Measurements from ENCODE around the gene RIPOR3.
"Not testable (repeated sequence)": the region's sequence is repeated elsewhere in the genome, so short reads cannot be mapped to it uniquely, and the experiment has no call there.

The RIPOR3 gene

DNA sequence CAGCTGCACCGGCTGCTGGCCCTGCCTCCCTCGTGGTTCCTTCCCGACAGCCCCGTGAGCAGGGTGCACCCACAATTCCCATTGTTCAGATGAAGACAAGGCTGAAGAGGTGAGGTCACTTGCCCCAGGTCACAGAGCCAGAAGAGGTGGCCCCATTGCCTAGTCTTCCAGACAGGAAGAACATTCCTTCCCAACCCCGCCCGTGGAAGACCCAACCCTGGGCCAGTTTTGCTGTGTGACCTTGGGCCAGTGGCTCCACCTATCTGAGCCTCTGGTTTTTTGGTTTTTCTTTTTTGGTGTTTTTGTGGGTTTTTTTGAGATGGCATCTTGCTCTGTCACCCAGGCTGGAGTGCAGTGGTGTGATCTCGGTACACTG is 61.7 kb downstream of the RIPOR3 start:
- DNase-seq, result no peak

DNA sequence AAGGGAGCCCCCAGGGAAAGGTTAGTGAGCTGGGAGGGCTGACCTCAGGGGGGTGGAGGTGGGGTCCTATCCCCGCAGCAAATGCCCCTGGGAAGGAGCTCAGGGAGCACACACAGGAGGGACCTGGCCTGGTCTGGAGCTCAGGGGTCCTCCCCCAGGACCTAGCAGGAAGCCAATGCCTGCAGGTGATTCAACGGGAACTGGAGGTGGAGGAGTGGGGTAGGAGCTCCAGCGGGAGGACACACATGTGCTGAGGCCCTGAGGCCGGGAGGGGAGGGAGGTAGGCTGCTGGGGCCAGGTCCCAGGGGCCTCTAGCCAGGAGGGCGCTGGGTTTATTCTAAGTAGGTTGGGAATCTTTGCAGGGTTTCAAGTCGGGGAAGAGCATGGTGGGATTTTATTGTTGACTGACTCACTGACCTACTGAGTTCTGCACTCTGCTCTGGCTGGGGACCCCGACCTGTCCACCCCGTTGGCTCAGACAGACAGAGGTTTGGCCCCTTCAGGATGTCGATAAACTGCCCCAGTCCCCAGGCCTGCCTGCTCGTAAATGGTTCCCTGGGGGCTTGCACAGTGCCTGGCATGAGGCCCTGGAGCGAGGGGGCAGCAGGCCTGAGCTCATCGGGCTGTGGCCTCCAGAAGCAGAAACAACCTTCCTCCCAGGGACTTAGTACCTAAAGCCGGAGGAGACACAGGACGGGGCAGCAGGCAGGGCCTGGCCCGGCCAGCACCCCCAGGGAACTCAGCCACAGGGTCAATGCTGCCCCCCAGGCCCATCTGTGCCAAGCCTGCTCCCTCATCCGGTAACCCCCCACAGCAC is 62.3 kb downstream of the RIPOR3 start:
- DNase-seq, result no peak

DNA sequence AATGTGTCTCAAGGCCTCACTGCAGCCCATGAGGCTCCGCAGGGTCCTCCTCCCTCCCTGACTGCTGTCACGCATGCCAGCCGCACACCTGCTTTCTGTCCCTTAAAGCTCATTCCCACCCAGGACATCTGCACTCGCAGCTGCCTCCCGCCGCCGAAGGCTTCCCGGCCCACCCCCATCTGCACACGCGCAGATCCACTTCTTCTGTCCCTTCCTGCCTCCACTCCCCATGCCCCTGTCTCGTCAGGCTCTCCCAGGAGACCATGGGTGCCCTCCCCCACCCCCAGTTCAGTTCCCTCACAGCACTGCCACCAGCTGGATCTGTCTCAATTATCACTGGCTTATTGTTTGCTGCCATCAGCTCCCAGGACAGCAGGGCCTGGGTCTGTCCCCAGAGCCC is 63.0 kb downstream of the RIPOR3 start:
- no peak for DNase-seq

DNA sequence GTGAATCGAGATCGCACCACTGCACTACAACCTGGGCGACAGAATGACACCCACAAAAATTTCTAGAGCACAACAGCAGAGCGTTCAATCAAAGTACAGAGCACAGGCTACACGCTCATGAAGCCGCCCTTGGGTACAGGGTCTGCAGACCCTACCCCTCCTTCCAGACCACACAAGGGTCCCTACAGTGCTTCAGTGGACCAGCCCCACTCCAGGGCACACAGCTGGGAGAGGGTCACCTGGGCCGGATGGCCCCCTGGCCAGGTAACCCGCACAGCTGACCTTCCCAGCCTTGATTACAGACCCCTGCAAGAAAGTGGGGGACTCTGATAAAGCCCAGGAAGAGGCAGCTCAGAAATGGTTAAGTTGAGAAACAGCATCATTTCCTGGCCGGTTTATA is 63.6 kb downstream of the RIPOR3 start:
- DNase-seq, result no peak

DNA sequence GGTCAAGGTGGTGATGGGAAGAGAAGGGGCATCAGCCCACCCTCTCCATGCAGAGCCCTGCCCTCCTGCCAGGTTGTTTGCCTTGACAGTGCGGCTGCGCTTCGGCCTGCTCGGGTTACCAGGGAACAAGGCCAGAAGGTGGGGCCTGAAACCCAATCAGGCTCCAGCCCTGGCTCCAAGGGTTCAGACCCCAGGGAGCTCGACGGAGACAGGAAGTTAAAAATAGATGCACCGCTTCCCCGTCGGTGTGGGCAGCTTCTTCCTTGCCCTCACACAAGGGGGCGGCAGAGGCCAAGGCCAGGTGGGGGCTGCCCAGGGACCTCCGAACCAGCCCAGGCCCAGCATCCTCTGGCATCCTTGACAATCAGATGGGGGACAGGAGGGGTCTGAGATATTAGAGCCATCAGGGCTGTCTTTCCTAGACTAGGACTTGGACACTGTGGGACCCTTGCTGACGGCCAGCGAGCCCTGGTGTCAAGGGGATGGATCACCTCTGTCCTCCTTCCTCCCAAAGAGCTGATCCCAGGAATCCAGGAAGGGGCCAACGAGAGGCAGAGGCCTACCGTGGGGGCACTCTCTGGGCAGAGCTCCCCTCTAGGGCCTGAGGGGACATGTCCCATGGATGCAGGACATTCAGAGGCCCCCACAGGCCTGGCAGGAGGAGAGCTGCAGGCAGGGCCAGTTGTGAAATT is 65.2 kb downstream of the RIPOR3 start:
- peak; percentile 87 for DNase-seq

DNA sequence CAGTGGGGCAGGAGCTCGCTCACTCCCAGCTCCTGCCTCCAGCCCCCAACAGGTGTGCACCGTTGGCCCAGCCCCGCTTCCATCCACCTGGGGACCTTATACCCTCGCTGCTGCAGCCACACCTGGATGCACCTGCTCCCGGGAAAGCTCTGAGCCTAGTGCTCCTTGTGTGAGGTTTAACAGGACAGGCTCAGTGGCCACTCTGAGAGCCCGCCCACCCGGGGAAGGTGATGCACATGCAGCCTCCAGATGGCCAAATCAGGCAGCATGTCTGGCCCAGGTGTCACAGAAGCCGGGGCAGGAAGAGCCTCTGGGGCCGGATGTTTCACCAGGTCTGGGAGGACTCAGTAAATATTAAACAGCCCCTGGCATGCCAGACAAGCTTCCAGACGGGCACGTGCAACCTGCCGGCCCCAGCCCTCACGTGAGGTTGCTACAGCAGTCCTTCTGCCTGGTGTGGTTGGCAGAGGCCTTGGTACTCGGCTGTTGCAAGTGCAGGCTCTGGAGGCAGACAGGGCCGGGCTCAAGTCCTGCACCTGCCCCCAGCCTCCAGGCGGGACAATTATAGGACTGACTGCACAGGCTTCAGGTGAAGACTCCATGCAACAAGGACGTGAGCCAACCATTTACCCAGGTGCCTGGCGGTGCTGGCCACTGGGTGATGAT is 66.9 kb downstream of the RIPOR3 start:
- no peak for DNase-seq

DNA sequence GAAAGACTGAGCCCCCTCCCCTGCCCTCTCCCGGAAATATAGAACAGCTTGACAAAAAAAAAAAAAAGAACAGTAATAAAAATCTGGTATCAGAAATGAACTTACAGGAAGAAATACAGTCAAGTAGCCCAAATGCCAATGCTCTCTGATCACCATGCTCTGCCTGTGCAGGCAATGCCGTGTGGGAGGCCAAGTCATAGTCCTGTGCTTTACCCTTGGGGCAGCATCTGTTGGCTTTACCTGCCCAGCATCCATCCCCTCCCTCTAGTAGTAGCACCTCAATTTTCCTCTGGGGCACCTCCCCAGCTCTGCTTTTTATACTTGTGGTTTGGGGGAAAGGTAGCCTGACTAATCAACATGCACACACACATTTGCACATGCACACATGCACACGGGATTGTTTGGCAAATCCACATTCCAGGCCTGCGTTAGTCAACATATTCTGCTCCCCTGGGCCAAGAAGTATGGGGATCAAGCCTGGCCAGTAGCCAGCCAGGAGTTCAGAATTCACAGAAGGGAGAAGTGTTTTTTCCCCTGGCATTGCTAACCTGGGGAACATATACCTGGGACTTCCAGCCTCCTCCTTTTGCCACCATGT is 70.2 kb downstream of the RIPOR3 start:
- DNase-seq, result no peak

DNA sequence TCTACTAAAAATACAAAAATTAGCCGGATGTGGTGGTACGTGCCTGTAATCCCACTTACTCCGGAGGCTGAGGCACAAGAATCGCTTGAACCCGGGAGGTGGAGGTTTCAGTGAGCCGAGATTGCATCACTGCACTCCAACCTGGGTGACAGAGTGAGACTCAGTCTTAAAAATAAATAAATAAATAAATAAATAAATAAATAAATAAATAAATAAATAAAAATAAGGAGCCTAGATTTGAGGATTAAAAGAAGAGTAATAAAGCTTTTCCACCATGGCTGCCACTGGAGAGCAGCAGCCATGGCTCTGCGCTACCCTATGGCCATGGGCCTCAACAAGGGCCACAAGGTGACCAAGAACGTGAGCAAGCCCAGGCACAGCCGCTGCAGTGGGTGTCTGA is 70.9 kb downstream of the RIPOR3 start:
- not testable (repeated sequence) for DNase-seq

DNA sequence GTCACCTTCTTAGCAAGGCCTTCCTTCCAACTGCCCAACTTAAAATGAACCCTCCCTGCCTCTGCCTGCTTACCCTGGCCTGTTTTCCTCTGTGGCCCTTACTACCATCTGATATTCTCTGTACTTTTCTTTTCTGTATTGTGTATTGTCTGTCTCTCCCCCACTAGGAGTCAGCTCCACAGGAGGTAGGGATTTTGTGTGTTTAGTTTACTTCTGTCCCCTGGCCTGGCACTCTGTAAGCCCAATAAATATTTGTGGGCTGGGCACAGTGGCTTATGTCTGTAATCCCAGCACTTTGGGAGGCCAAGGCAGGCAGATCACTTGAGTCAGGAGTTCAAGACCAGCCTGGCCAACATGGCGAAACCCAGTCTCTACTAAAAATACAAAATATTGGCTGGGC is 72.8 kb downstream of the RIPOR3 start:
- no peak for DNase-seq

DNA sequence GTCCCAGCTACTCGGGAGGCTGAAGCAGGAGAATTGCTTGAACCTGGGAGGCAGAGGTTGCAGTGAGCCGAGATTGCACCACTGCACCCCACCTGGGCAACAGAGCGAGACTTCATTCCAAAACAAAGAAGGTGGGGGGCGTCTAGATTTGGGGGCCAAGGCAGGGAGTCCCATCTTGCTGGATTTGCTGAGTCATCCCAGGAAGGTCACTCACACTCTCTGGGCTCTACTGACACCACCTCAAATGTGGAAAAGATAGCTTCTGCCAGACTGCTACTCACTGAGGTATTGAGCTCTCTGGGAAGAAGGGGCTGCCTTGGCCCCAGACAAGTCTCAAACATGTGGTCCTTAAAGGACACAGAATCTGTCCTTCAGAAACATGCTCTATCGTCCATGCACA is 74.3 kb downstream of the RIPOR3 start:
- DNase-seq, result no peak

DNA sequence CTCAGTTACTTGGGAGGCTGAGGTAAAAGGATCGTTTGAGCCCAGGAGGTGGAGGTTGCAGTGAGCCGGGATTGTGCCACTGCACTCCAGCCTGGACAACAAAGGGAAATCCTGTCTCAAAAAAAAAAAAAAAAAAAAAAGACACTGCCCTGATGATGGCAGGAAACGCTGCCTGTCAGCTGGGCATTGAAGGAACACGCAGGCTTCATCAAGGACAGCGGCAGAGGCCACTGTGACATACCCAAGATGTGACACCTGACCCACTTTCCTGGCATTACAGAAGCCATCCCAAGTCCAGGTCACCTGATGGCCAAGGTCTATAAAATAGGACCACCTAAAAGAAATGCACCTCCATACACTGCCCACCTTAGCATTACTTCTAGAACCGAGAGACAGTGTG is 75.9 kb downstream of the RIPOR3 start:
- no peak for DNase-seq

DNA sequence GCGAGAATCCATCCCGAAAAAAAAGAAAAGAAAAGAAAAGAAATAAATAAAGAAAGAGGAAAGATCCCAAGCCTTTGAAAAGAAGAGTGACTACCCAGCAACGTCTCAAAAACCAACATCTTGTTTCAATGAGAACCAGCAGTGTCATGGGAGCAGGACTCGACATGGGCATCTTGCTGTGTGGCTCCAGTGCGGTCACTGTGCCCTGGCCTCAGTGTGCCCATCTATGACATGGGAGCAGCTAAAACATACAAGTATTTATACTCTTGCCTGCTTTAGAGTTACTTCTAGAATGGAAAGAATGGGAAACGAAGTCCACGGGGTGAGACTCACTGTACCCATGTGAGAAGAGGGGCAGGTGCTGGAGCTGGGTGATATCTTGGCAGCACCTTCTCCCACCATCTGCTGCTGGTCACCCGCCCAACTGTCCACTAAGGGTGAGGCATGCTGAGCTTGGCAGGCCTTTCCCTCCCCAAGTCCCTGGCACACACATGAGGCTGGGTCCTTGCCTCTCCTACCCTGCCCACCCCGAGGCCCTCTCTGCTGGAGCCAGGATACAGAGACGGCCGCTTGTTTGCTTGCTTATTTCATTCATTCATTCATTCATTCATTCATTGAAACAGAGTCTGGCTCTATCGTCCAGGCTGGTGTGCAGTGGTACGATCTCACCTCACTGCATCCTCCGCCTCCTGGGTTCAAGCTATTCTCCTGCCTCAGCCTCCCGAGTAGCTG is 77.7 kb downstream of the RIPOR3 start:
- DNase-seq, result no peak

DNA sequence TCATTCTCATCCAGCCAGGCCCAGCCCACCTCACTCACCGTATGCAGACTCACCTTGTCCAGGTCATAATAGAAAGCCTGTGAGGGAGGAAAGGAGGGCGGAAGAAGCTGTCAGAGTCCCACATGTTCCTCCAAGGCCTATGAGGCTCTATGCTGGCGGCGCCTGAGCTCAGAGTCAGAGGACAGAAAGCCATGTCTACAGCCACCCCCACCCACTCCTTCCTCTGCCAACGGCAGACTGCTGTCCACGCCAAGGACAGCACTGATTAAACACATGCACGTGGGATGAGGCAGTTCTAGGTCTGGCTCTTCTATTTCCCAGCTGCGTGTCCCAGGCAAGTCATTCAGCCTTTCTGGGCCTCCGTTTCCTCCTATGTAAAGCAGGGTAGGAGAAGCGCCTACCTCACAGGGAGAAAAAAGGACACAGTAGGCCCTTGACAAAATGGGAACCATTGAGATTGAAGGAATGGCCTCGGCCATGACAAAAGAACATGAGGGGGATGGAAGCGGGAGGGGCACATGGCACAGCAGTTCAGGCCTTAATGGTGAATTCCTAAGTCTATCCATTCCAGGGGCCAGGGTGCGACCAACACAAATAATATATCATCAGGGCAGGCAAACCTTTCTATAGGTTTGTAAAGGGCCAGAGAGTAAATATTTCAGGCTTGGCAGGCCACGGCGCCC is 80.1 kb downstream of the RIPOR3 start:
- no peak for DNase-seq

DNA sequence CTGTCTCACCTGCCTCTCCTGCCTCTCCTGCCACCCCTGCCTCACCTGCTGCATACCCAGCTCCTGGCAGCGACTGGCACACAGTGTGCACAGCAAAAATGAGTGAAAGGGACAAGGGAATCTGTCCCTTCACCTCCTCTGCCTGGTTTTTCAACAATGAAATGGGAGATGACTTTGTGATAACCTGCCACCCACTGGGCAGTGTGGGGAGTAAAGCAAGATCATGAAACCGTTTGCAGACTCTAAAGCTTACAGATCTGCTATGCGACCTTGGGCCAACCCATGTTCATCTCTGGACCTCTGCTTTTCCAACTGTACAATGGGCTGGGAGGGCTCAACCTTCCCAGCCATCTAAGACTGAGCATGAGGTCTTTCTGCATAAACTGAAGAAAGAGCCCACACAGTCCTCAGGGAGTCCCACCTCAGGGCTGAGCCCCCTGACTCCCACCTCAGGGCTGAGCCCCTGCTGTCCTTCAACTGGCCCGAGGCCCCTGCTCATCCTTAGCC is 81.1 kb downstream of the RIPOR3 start:
- no peak for DNase-seq

DNA sequence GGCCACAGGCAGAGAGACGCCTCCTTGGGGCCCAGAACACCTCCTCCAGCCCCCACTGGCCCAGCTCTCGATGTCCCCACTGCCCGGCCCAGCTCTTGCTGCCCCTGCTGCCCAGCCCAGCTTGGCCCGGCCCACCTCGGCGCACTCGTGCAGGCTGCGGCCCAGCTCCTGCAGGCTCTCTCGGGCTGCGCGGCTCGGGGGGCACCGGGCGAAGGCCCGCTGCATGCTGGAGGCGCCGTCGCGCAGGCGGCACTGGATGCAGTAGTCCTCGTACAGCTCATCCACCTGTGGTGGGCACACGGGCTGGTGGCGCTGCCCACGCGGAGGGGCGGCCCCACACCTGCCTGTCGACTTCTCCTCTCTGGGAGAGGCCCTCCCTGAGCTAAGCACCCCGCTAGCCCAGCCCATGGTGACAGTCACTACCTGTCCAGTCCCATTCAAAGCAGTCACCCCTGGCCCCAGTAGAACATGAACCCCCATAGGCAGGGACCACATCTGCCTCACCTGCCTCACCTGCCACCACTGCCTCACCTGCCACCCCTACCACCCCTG is 81.8 kb downstream of the RIPOR3 start:
- no peak for DNase-seq

DNA sequence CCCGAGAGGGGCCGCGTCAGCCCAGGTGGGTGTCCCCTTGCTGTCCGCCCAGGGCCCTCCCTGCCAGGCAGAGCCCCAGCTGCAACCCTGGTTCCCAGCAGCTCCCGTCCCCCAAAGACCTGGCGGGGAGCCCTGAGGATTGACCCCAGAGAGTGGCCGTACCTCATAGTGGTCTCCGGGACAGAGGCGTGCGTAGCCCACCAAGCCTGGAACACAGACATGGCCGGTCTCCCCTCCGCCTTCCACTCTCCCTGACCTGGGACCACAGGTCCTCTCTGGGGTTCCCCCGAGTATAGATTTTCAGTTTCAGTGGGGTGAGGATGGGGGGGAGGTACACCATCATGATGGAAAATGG is 82.6 kb downstream of the RIPOR3 start:
- no peak for DNase-seq

DNA sequence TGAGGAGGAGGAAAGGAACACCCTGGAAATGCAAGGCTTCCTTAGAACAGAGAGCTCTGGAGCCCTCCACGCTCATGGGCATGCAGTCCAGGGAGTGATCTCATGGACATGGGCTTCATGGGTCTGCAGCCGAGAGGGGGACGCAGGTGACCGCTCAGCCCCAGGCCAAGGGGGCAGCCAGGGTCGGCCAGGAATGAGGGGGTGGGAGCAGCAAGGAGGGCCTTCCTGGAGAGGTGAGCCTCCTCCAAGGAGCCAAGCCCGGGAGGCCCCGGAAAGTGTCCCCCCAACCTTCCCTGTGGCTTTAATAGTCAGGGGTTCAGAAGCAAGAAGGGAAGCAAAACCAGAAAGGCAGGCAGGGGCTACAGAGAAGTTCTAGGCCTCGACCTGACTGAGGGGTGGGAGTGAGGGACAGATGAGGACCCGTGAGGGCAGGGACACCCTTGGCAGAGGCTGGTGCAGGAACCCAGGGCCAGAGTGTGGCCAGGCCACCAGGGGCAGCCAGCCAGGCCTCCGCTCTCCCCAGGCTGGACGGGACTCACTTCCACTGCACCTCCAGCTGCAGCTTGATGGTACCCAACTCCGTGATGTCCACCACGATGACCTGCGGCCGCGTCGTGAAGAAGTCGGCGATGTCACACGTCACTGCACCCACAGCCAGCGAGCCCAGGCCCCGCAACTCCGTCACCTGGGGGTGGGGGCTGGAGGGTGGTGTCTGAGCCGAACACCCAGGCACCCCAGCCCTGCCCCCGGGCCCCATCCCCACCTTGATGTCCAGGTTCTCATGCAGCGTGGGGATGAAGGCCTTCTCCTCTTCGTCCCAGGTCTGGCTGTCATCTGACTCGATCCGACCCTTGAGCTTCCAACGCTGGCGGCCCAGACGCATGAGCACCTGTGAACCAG is 83.2 kb downstream of the RIPOR3 start:
- no peak for DNase-seq

DNA sequence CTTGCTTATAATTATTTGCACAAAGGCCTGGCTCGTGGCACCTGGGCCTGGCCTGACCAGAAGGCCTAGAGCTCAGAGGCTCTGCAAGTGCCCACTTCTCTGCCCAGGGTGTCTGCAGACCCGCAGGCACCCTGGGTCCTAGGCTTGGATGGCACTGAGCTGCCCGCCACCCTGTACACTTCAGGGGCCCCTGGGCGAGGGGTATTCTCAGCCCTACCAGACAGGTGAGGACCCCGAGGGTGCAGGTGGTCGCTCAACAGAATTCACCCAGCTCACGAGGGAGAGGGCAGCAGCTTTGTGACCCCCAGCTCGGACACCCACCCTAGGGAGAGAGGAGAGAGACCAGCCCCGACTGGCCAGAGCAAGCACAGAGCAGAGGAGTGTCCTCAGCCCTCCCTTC is 83.9 kb downstream of the RIPOR3 start:
- DNase-seq, result no peak

DNA sequence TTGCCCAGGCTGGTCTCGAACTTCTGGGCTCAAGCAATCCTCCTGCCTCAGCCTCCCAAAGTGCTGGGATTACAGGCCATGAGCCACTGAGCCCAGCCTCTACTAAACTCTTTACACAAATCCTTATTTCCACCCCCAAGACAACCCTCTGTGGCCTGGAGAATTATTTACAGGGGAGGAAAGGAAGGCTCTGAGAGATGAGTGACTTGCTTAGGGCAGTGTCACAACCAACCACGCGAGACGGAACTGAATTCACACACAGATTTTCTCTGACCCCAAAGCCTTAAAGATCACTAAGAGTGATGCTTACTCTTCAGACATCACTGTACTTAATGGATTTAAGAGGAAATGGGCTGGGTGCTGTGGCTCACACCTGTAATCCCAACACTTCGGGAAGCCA is 86.2 kb downstream of the RIPOR3 start:
- DNase-seq, result no peak

DNA sequence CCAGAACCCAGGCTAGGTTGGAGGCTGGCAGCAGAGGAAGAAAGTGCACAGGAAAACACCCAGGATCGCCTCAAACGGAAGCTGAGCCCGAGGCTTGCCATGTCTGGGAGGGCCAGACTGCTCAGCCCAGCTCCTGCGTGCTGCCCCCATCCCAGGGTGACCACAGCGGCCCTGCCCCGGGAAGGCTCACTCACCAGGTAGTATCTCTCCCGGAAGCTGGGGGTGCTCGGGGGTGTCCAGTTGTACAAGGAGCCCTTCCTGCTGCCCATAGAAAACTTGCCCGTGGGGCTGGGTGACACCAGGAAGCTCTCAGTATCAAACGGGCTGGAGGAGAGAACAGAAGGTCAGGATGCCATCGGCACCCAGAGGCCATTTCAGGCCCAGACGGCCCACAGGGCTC is 86.9 kb downstream of the RIPOR3 start:
- DNase-seq, result no peak
